Activated B cell treated with CpG ODN at 0.5 μM for 24 hours (primary cell): ENCODE measurements around the gene SPATA31E1. TPM values are rescaled to one million over a fixed set of nuclear protein-coding genes. Genes with fewer than 3 reads are reported as not detected.

ENCODE experiments used
- ATAC-seq: fragments of 200-7000 bp; cut with Tn5 transposase; one replicate; pipeline ENCODE4 v1.10.0; 2021; ENCODE audit warnings: low read depth, mild to moderate bottlenecking, moderate library complexity
- CTCF ChIA-PET: fragments of 350-600 bp; sonication (Branson Sonifier 250); formaldehyde crosslinking; loops from one replicate; lab custom pipeline; 2021; ENCODE audit warnings: antibody characterized with exemption; lab: Charles Lee
- POLR2A ChIA-PET: fragments of 350-600 bp; sonication (Branson Sonifier 250); formaldehyde crosslinking; loops from one replicate; lab custom pipeline; 2021; ENCODE audit warnings: antibody characterized with exemption; lab: Charles Lee
- DNase-seq: peaks from one replicate; pipeline ENCODE4 v3.0.0; 2022
- H3K27ac Mint-ChIP-seq: one replicate; pipeline ENCODE4 v1.8.0; 2020; ENCODE audit warnings: mixed read lengths
- H3K27me3 Mint-ChIP-seq: one replicate; pipeline ENCODE4 v1.8.0; 2021; ENCODE audit warnings: mixed read lengths
- H3K36me3 Mint-ChIP-seq: one replicate; pipeline ENCODE4 v1.8.0; 2021; ENCODE audit warnings: low read depth, mixed read lengths
- H3K4me1 Mint-ChIP-seq: one replicate; pipeline ENCODE4 v1.8.0; 2021; ENCODE audit warnings: mixed read lengths
- H3K4me3 Mint-ChIP-seq: one replicate; pipeline ENCODE4 v1.8.0; 2020; ENCODE audit warnings: mild to moderate bottlenecking, mixed read lengths
- H3K9me3 Mint-ChIP-seq: one replicate; pipeline ENCODE4 v1.8.0; 2020; ENCODE audit warnings: mixed read lengths
- CTCF ChIP-seq: fragments of 200-600 bp; IDR thresholded peaks from one replicate; pipeline ENCODE4 v1.8.0; 2022; ENCODE audit warnings: antibody characterized with exemption, mild to moderate bottlenecking
- intact Hi-C: fragments of 100-400 bp; cut with micrococcal nuclease; formaldehyde crosslinking; loops from one replicate; pipeline ENCODE4 v1.15.1; 2024
- total RNA-seq: library from RNA; stranded (reverse); gene quantifications from 2 replicates; pipeline ENCODE4 v1.2.3, GENCODE V29; 2022

Gene SPATA31E1
- total RNA-seq, 1 donor from 2014 or later: not detected

GRCh38 chr9:87853302-87853701 is 29.4 kb upstream of the SPATA31E1 start:
- ATAC-seq (no peak), DNase-seq (no peak)
- no peaks in the 10 kb centered on the region for H3K36me3 Mint-ChIP-seq
- H3K4me1 Mint-ChIP-seq: no peaks in the 10 kb centered on the region
- intact Hi-C loops: no loop called here
- ChIA-PET POLR2A (no interaction called here), CTCF (no interaction called here)
- no peak overlapping the region for H3K27ac Mint-ChIP-seq
- H3K4me3 Mint-ChIP-seq: no peak overlapping the region
- peaks cover 4% of the 10 kb centered on the region for H3K27me3 Mint-ChIP-seq
- no peak for TF ChIP-seq CTCF
- no peaks in the 10 kb centered on the region for H3K9me3 Mint-ChIP-seq

- no peaks in the 10 kb centered on the region for H3K4me1 Mint-ChIP-seq
- CTCF ChIA-PET: no interaction called here
- intact Hi-C loops: no loop called here
Observed at GRCh38 chr9:87853876-87854579, 28.6 kb upstream of the SPATA31E1 start.

GRCh38 chr9:87854580-87854955 is 28.1 kb upstream of the SPATA31E1 start:
- intact Hi-C loops: no loop called here

More at GRCh38 chr9:87853876-87854579, 28.6 kb upstream of the SPATA31E1 start:
- Mint-ChIP-seq H3K36me3 (no peaks in the 10 kb centered on the region), H3K9me3 (no peaks in the 10 kb centered on the region), H3K4me3 (no peak overlapping the region), H3K27me3 (peaks cover 4% of the 10 kb centered on the region), H3K27ac (no peak overlapping the region)
- ATAC-seq (no peak), DNase-seq (no peak)
- TF ChIP-seq CTCF: no peak
- POLR2A ChIA-PET: no interaction called here

GRCh38 chr9:87855061-87855460 is 27.6 kb upstream of the SPATA31E1 start:
- TF ChIP-seq CTCF: no peak
- POLR2A ChIA-PET: no interaction called here
- intact Hi-C loops: no loop called here
- CTCF ChIA-PET: no interaction called here
- Mint-ChIP-seq H3K4me3 (no peak overlapping the region), H3K4me1 (no peaks in the 10 kb centered on the region), H3K27me3 (peaks cover 4% of the 10 kb centered on the region), H3K9me3 (peaks cover under 1% of the 10 kb centered on the region), H3K27ac (no peak overlapping the region), H3K36me3 (no peaks in the 10 kb centered on the region)
- ATAC-seq (no peak), DNase-seq (no peak)

More at GRCh38 chr9:87854580-87854955, 28.1 kb upstream of the SPATA31E1 start:
- no peaks in the 10 kb centered on the region for H3K4me1 Mint-ChIP-seq
- H3K4me3 Mint-ChIP-seq: no peak overlapping the region
- DNase-seq: no peak
- H3K27ac Mint-ChIP-seq: no peak overlapping the region
- TF ChIP-seq CTCF: no peak
- no peaks in the 10 kb centered on the region for H3K36me3 Mint-ChIP-seq
- ATAC-seq: no peak
- H3K27me3 Mint-ChIP-seq: peaks cover 4% of the 10 kb centered on the region
- ChIA-PET POLR2A (no interaction called here), CTCF (no interaction called here)
- no peaks in the 10 kb centered on the region for H3K9me3 Mint-ChIP-seq

GRCh38 chr9:87857141-87857947 is 25.3 kb upstream of the SPATA31E1 start:
- no peak overlapping the region for H3K4me3 Mint-ChIP-seq
- ChIA-PET CTCF (no interaction called here), POLR2A (no interaction called here)
- no peak for TF ChIP-seq CTCF
- intact Hi-C loops: no loop called here
- no peak overlapping the region for H3K27ac Mint-ChIP-seq
- peaks cover 15% of the 10 kb centered on the region for H3K9me3 Mint-ChIP-seq
- no peaks in the 10 kb centered on the region for H3K36me3 Mint-ChIP-seq
- no peak for DNase-seq
- no peak for ATAC-seq
- H3K27me3 Mint-ChIP-seq: peaks cover 4% of the 10 kb centered on the region
- H3K4me1 Mint-ChIP-seq: no peaks in the 10 kb centered on the region
